Measurements from ENCODE around the gene PKIG. TPM values are rescaled to one million over a fixed set of nuclear protein-coding genes. Genes with fewer than 3 reads are reported as not detected.

Gene PKIG
- total RNA-seq, 4 donors from 2014 or later: 67.1 to 250 (median 145) TPM

- H3K4me1 ChIP-seq: peaks cover 20 to 32% of the 10 kb centered on the region in 2 donors
- H3K27ac ChIP-seq: peak overlapping the region; percentile 88 to 94
- TF ChIP-seq CTCF (IDR thresholded peaks at IDR 0.05) (no peak), POLR2A (IDR thresholded peaks at IDR 0.05) (no peak)
- intact Hi-C loops (cut with DNase I; ENCODE audit: low total_unique reads): no loop called here
- peak in 1 of 2 donors; percentile 50 for DNase-seq
- H3K27me3 ChIP-seq: no peaks in the 10 kb centered on the region
- no peaks in the 10 kb centered on the region for H3K36me3 ChIP-seq
- H3K9me3 ChIP-seq: no peaks in the 10 kb centered on the region
- H3K4me3 ChIP-seq: no peak overlapping the region
Measured at GRCh38 chr20:44598423-44599305, 16.3 kb downstream of the PKIG start.

GRCh38 chr20:44599715-44600114 is 17.3 kb downstream of the PKIG start:
- H3K27ac ChIP-seq: peak overlapping the region; percentile 88 to 94
- H3K4me3 ChIP-seq: no peak overlapping the region
- H3K9me3 ChIP-seq: no peaks in the 10 kb centered on the region
- no peaks in the 10 kb centered on the region for H3K36me3 ChIP-seq
- intact Hi-C loops (cut with DNase I; ENCODE audit: low total_unique reads): no loop called here
- no peak for TF ChIP-seq POLR2A (IDR thresholded peaks at IDR 0.05)
- no peak for TF ChIP-seq CTCF (IDR thresholded peaks at IDR 0.05)
- H3K27me3 ChIP-seq: no peaks in the 10 kb centered on the region
- DNase-seq: no peak
- peaks cover 20 to 25% of the 10 kb centered on the region in 2 donors for H3K4me1 ChIP-seq

- Histone ChIP-seq H3K36me3 (no peaks in the 10 kb centered on the region), H3K4me1 (peaks cover 20 to 25% of the 10 kb centered on the region in 2 donors), H3K27me3 (no peaks in the 10 kb centered on the region), H3K9me3 (no peaks in the 10 kb centered on the region), H3K27ac (peak overlapping the region; percentile 88 to 94), H3K4me3 (no peak overlapping the region)
- intact Hi-C loops (cut with DNase I; ENCODE audit: low total_unique reads): no loop called here
- DNase-seq: no peak
- no peak for TF ChIP-seq CTCF (IDR thresholded peaks at IDR 0.05)
- TF ChIP-seq POLR2A (IDR thresholded peaks at IDR 0.05): no peak
Measured at GRCh38 chr20:44600301-44600700, 17.9 kb downstream of the PKIG start.

GRCh38 chr20:44600758-44601201 is 18.4 kb downstream of the PKIG start:
- Histone ChIP-seq H3K27me3 (no peaks in the 10 kb centered on the region), H3K36me3 (no peaks in the 10 kb centered on the region), H3K4me3 (no peak overlapping the region), H3K9me3 (no peaks in the 10 kb centered on the region), H3K4me1 (peaks cover 20 to 25% of the 10 kb centered on the region in 2 donors), H3K27ac (peak overlapping the region; percentile 88 to 94)
- TF ChIP-seq CTCF (IDR thresholded peaks at IDR 0.05) (no peak), POLR2A (IDR thresholded peaks at IDR 0.05) (no peak)
- no peak for DNase-seq
- intact Hi-C loops (cut with DNase I; ENCODE audit: low total_unique reads): no loop called here

- Histone ChIP-seq H3K36me3 (no peaks in the 10 kb centered on the region), H3K4me1 (peaks cover 20 to 25% of the 10 kb centered on the region in 2 donors), H3K27me3 (no peaks in the 10 kb centered on the region), H3K4me3 (no peak overlapping the region), H3K9me3 (no peaks in the 10 kb centered on the region), H3K27ac (peak overlapping the region; percentile 88 to 94)
- no peak for DNase-seq
- TF ChIP-seq CTCF (IDR thresholded peaks at IDR 0.05) (no peak), POLR2A (IDR thresholded peaks at IDR 0.05) (no peak)
- intact Hi-C loops (cut with DNase I; ENCODE audit: low total_unique reads): no loop called here
Measured at GRCh38 chr20:44601236-44601671, 18.9 kb downstream of the PKIG start.
